Putamen (tissue), 1 donor: ENCODE measurements around the gene RBM26.
"Not testable (repeated sequence)": the region's sequence is repeated elsewhere in the genome, so short reads cannot be mapped to it uniquely, and the experiment has no call there.

ENCODE experiments used
- DNase-seq: peaks from one replicate; pipeline ENCODE4 v3.0.0-alpha.2; 2016; ENCODE audit warnings: low spot score

The RBM26 gene

DNA sequence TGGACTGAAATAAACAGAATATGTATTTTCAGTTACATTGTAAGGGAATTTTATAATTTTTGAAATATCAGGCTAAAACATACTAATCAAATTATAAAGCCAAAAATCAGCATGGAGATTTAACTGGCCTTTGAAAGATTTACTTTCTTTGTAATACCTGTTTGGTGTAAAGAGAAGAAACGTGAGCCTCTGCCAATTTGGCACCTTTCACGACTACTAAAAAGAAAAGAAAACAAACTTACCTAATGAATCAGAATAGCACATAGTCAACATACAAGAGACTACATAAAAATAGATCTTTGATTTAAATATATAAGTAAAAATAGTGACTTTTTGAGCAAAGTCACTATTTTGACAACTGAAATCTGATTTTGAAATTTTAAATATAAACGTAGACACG lies 87.4 kb downstream of the RBM26 start:
- no peak for DNase-seq

DNA sequence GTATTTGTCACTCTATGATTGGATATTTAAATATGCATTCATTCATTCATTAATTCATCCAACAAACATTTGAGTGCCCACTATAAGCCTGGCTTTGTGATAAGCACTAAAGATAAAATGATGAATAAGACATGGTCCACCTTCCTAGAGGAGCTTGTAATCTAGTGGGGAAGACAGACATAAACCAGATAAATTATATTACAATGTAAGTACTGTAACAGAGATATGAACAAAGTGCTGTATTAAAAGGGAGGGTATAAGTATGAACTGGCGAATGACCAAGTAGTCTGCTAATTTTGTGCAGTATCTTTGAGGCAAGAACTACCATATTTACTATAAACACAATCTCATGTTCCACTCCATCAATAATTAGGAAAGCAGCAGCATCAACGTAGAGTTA lies 88.2 kb downstream of the RBM26 start:
- DNase-seq = no peak

DNA sequence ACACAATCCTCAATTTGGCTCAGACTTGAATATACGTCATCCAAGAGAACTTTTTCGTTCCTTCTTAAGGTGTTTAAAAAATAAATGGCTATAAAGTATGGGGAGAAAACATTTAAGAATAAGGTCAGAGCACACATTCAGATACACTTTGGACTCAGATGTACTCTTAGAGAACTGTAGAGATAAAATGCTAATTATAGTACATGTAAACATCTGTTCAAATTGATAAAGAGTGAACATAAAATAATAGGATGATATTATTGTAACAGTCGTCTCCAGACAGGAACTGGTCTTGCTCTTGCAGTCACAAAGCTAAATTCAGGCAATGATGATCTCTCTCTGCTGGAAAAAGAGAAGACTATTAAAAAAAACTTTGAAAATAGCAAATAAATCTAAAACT lies 91.4 kb downstream of the RBM26 start:
- no peak for DNase-seq

DNA sequence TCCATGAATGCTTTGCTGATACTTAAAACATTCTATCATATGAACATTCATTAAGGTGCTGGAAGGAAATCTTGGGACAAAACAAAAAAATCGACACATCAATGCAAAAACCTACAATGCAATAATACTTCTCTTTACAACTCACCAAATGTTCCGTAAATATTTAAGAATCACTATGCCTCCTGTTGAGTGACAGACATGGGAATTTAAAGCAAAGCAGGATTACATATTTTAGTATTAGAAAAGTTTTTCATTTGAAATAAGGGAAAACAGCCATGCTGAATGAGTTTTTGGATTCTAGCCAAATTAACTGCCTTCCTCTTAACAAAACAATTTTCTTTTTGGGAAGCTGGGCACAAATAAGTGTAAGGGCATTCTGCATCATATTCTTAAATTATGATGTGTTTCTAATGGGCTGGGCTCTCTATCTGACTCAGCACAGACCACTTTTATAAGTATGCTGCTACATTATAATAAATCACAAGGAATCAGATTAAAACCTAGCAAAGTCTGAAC lies 93.7 kb downstream of the RBM26 start:
- no peak for DNase-seq

DNA sequence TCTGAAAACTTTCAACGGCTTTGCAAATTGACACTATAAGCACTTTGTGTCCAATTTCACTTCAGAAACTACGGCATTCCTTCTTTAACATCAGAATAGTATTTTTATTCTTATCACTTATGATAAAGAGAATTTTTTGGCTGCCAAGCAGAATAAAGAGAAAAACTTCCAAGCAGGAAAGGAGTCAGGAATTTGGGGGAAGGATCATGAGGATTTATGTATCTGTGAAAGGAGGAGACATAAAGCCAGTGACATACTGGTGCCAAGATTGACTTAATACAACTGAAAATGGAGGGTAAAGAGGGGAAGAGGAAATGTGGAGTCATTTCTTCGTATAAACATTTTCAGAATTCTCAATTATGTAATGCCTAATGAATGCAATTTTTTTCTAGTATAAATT lies 94.7 kb downstream of the RBM26 start:
- no peak for DNase-seq

DNA sequence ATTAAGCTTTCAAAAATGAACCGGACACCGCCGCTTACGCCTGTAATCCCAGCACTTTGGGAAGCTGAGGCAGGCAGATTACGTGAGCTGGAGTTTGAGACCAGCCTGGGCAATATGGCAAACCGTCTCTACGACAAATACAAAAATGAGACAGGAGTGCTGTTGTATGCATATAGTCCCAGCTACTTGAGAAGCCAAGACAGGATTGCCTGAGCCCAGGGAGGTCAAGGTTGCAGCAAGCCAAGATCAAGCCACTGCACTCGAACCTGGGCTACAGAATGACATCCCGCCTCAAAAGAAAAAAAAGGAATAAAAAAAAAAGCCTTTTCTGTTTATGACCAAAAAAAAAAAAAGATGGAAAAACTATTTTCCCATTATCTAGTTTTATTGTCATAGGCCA lies 96.4 kb downstream of the RBM26 start:
- no peak for DNase-seq

DNA sequence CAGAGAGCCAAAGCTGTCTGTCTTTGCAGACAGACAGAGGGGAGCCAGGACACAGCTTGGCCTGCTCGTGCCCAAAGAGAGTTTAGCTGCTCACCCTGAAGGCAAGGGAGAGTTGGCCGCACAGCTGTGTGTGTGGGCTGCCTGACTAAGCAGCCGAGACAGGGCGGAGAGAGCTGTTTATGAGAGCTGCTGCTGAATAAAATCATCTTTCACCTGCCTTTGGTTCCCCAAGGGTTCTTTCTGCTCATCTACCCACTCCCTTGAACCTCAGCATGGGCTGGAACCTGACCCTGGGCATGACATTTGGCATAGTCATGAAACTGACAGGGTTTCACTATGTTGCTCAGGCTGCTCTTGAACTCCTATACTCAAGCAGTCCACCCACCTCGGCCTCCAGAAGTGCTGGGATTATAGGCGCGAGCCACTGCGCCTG lies 98.2 kb downstream of the RBM26 start:
- DNase-seq = no peak

DNA sequence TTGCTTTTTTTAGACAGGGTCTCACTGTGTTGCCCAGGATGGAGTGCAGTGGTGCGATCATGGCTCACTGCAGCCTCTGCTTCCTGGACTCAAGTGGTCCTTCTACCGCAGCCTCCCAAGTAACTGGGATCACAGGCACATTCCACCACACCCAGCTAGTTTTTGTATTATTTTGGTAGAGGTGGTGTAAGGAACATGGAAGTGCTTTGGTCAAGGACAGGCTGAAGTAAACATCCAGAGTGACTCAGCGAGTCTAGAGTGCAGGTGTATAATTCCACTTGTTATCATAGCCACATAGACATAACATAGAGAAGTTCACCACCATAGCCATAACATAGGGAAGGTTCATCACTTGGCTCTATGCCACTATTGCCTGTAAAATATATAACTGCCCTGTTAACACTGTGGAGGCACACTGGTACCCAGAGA lies 98.6 kb downstream of the RBM26 start:
- no peak for DNase-seq

DNA sequence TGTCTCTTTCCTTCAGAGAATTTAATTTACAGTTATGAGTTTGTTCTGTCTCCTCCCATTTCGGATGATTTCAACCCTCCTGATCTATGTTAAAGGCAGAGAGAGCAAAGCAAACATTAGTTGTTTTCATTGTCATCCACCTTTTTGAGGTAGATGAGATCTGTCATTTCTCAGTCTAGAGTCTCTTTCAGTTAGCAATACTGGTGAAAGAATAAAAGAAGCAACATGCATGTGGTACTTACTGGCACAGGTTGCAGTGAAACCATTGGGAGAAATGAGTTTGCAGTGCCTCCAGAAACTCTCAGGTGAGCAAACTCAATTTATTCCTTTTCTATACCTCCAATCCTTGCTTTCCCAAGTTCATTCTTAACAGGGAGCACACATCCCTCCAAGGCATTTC lies 99.4 kb downstream of the RBM26 start:
- no peak for DNase-seq

DNA sequence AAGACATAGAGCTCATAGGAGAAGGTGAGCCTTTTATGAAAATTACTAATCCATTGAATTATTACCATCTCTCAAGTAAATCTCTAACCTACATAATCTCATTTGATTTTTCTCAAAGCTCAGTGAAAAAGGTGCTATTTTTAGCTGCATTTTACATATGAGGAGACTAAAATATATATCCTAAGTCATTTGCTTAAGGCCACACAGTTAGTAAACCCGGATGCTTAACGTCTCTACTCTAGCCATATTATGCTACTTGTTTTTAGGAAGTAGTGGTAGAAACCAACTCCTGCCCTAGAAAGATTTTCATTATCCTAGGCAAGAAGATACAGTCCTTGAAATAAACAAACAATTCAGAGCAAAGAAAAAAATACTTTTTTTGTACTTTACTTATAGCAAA lies 108.9 kb downstream of the RBM26 start:
- DNase-seq = no peak

DNA sequence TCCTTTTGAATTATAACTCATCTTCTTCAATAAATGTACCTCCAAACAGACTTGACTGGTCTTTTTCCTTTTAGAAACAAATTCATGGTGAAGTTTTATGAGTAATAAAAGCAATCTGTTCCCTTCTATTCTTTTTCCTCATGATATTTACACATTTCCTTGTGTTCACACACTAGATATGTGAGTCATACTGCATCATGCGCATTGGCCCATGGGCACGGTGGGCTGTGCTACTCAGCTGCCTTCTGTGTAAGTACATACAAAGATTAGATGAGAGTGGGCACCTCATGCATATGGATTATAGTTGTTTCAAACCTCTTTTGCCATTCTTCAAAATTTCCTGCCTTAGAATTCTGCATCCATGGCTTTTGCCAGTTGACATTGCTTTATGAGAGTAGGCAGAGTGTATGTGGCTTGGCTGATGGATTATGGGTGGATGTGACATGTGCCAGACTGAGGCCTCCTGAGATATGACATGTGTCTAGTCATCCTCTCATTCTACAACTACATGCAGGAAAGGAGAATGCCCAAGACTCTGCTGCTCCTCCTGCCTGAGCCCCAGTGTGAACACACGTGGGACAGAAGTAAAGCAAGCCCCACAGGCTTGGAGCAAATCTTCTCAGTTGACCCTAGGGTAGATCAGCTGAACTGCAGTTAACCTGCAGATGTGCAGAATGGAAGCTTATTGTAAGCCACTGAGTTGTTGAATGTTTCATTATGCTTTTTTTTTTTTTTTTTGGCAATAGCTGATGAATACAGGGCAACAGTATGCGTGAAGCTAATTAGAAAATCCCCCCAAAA lies 109.9 kb downstream of the RBM26 start:
- DNase-seq = no peak

DNA sequence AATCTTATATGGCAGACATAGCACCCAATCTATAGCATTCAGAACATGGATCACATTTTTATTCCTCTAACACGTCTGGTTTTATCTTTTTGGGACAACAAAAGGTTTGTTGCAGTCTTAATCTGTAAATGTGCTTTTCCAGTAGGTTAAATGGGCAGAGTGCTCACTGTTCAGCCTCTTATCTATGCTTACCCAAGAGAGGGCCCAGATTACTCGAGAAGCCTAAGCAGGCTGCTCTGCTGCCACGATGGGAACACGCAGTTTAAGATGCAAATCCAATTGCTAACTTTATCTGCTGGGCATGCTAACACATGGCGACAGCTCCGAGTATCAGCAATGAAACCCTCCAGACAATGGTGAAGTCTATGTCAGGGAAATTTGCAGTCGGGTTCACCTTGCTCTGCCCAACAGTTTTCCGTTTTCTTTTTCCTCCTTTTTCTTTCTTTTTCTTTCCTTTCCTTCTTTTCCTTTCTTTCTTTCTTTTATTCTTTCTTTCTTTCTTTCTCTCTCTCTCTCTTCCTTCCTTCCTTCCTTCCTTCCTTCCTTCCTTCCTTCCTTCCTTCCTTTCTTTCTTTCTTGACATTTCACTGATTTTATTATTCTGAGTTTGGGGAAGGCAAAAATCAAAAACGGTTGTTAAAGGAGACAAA lies 115.3 kb downstream of the RBM26 start:
- DNase-seq = no peak

DNA sequence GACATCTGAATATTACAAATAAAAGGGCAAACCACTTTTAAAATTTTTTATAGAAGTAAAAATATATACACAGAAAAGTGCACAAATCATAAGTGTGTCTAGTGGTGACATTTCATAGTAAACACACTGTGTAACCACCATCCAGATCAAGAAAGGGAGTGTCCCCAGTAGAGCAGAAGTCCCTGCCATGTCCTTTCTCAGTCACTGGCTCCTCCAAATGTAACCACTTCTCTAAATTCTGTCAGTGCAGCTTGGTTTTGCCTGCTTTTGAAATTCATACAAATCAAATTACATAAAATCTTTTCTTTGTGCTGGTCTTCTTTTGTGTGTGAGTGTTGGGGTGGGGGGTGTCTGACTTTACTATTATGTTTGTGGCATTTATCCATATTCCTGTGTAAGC lies 116.5 kb downstream of the RBM26 start:
- DNase-seq = no peak

DNA sequence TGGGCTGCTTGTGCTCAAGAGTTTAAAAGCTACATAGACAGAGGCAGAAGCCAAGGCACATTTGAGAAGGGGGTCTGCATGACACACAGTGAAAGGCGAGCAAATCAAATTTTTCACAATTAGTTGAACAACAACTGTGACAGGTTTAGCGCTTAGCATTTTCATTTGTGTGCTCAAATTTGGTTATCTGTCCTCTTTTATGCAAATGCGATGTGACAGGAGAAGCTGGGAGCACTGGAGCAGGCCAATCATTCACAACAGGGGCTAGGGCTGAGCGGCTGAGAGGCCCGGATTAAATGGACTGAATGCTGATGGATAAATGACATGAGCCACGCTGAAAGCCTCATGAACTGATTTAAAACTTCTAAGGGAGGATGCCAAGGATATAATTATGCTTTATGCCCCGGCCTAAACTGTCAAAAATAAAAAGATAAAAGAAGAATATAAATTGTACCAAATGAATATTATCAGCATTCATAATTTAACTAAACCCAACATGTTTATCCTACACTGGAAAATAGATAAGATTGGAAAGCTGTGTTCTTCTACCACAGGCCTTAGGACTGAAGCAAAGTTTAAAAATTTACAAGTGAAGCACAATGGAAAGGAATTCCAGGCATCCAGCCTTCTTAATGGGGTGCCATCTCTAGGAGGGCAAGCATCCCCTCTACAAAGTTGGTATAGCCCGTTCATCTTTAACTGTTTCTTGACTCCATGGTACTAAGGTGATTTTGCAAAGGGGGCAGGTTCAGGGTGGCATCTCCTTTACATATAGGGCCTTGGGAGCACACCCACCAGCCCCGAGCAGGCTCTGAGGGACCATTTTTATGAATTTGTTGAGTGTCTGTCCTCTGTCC lies 117.9 kb downstream of the RBM26 start:
- DNase-seq = no peak

DNA sequence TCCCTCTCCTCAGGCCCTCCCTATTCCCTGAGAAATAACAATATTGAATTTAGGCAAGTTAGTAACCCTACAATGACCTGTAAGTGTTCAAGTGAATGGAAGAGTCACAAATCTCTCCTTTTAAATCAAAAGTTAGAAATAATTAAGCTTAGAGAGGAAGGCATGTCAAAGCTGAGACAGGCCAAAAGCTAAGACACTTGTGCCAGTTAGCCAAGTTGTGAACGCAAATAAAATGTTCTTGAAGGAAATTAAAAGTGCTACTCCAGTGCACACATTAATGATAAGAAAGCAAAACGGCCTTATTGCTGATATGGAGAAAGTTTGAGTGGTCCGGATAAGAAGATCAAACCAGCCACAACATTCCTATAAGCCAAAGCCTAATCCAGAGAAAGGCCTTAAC lies 120.9 kb downstream of the RBM26 start:
- no peak for DNase-seq

DNA sequence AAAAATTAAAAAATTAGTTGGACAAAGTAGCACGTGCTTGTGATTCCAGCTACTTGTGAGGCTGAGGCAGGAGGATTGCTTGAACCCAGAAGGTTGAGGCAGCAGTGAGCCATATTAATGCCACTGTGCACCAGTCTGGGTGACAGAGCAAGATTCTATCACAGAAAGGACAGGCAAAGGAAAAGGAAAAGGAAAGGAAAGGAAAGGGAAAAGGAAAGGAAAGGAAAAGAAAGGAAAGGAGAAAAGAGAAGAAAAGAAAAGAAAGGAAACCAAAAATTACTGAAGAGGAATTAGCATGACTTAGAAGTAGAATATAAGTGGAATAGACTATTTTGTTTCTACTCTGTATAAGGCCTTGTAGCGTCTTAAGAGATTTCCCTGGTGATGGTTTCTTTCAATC lies 122.3 kb downstream of the RBM26 start:
- DNase-seq = no peak

DNA sequence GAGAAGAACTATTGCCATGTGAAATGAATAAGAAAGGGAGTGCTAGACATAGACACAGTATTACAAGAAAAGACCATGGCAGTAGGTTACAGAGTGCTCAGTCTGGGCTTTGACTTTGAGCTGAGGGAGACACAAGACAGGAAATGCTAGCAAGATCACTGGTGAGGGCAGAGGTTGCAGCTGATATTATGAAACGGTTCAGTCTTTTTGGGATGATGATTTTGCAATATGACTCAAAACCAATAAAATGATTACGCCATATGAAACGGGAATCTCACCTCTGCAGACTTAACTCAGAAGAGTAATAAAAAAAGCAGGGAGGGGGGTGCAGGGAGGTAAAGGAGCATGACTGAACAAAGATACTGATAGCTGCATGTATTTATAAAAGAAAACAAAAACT lies 123.1 kb downstream of the RBM26 start:
- DNase-seq = no peak

DNA sequence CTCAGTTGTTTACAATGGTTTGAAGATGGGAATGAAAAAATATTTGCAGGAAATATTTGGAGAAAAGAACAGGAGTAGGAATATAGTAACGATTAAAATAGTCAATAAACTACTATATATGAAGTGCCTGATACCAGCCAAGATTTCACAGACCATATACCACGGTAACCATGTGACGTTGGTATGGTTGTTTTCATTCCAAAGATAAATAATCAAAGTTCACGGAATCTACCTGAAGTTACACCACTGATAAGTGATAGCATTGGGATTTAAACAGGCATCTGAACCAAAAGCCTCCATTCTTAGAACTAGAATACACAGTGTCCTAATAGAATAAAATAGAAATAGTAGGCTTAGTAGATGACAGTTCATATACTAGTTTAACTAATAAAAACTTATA lies 123.5 kb downstream of the RBM26 start:
- DNase-seq = no peak

DNA sequence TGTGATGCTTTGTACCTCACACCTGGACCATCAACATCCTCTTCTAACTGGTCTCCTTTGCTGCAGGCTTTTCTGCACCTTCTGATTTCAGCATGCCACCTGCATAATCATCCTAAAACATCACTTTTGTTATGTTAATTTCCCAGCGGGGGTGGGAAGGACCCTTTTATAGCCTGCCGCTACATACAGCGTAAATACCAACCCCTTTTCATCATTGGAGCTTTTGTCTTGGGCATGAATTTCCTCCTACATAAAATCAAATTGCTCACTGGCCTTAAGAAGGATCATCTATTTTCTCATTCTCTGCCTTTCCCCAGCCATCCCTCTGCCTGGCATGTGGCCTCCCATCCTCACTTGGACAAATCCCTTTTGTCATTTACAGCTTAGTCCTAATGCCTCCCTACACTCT lies 124.7 kb downstream of the RBM26 start:
- no peak for DNase-seq

DNA sequence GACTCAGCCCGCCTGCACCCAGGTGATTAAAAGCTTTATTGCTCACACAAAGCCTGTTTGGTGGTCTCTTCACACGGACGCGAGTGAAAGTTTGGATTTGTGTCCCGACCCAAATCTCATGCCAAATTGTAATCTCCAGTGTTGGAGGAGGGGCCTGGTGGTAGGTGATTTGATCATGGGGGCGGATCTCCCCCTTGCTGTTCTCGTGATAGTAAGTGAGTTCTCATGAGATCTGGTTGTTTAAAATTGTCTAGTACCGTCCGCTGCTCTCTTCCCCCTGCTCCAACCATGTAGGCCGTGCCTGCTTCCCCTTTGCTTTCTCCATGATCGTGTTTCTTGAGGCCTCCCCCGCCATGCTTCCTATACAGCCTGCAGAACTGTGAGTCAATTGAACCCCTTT lies 126.3 kb downstream of the RBM26 start:
- not testable (repeated sequence) for DNase-seq

DNA sequence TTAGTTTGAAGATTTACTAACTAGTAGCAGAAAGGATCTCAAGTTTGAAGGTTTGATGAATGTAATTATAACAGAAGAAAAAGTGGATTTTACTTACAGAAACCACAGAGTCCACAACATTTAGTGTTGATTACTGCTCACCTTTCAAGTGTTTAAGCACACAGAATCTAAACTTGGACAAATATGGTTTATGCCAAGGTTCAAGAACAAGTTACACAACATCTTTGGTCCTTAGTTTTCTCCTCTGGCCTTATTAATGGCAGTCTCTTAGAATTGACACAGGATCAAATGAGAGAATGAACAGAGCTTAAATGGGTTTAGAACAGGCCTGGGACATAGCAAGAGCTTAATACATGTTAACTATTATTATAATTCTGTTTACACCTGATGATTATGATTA lies 133.0 kb downstream of the RBM26 start:
- DNase-seq = no peak

DNA sequence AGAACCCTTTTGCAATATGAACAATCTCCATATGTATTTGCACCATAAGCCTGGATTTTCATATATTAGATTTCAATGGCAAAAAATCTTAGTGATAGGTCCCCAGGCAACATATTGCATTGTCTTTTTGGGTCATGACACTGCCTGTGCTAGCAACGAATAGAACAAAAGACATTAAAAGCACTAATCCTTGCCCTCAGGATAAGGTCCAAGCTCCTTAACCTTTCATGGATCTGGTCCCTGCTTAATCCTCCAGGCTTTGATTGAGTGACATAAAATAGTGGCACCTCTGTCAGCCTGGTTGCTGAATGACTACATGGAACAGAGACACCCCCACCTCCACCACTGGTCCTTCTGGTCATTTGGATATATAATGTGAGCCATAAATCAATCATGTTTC lies 134.4 kb downstream of the RBM26 start:
- no peak for DNase-seq

DNA sequence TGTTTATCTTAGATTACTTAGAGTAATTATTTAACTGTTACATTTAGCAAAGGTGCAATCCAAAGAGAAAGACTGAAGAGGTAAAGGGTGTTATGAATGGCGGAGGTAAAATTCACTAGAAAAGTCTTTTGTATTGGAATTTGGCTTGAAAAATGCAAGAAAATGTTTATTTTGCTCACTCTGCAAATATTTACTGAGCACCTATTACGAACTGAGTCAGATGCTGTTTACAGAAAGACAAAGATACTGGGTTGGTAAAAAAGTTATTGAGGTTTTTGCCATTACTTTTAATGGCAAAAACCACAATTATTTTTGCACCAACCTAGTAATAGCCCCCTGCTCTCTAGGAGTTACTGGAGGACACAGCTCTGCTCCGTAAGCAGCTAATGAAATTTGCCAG lies 135.2 kb downstream of the RBM26 start:
- DNase-seq = no peak
